A673 (cell line): ENCODE results near the gene HMGCS1. TPM values are rescaled to one million over a fixed set of nuclear protein-coding genes. Genes with fewer than 3 reads are reported as not detected.

Experiments
- BruUV-seq: library from RNA; stranded (reverse); fragments of 400-500 nt; replicated peaks from 2 replicates; lab custom pipeline; 2021; lab: Mats Ljungman, UMichigan
- CTCF ChIA-PET: fragments of 300-600 bp; sonication (Branson Sonifier 250); formaldehyde crosslinking; loops from one replicate; lab custom pipeline; 2022; ENCODE audit warnings: antibody characterized with exemption; lab: Charles Lee
- POLR2A ChIA-PET: fragments of 300-600 bp; sonication (Branson Sonifier 250); formaldehyde crosslinking; loops from one replicate; lab custom pipeline; 2022; ENCODE audit warnings: antibody characterized with exemption; ENCODE audit not compliant: low non-redundant PET; lab: Charles Lee
- DNase-seq: peaks from one replicate; pipeline ENCODE4 v3.0.0-alpha.2; 2015; ENCODE audit warnings: low spot score
- H3K27ac ChIP-seq: fragments of 200-600 bp; sonication (generic); 2 replicates; pipeline ENCODE4 v1.5.1; 2016; ENCODE audit warnings: mixed run types, low read depth, mild to moderate bottlenecking, mixed read lengths, antibody characterized with exemption, low read length; ENCODE audit not compliant: poor library complexity, severe bottlenecking
- H3K27me3 ChIP-seq: fragments of 200-600 bp; sonication (generic); replicated peaks from 2 replicates; pipeline ENCODE4 v1.6.1; 2017; ENCODE audit warnings: mixed run types, low read depth, mild to moderate bottlenecking, mixed read lengths, antibody characterized with exemption, low read length; ENCODE audit not compliant: insufficient read depth, poor library complexity
- H3K36me3 ChIP-seq: fragments of 200-600 bp; sonication (generic); 2 replicates; pipeline ENCODE4 v1.6.1; 2016; ENCODE audit warnings: mixed run types, mild to moderate bottlenecking, mixed read lengths, antibody characterized with exemption, low read length; ENCODE audit not compliant: insufficient read depth, poor library complexity, severe bottlenecking
- H3K4me1 ChIP-seq: fragments of 200-600 bp; sonication (generic); 2 replicates; pipeline ENCODE4 v1.6.1; 2017; ENCODE audit warnings: mixed run types, mild to moderate bottlenecking, mixed read lengths, antibody characterized with exemption, low read length; ENCODE audit not compliant: insufficient read depth, poor library complexity, severe bottlenecking
- H3K4me3 ChIP-seq: fragments of 200-600 bp; sonication (generic); 2 replicates; pipeline ENCODE4 v1.5.1; 2016; ENCODE audit warnings: low read depth, mixed run types, mild to moderate bottlenecking, mixed read lengths, low read length; ENCODE audit not compliant: poor library complexity, severe bottlenecking
- H3K9me3 ChIP-seq: fragments of 200-600 bp; sonication (generic); 2 replicates; pipeline ENCODE4 v1.6.1; 2016; ENCODE audit warnings: mixed run types, low read depth, mild to moderate bottlenecking, mixed read lengths, antibody characterized with exemption, low read length; ENCODE audit not compliant: poor library complexity, severe bottlenecking
- CTCF ChIP-seq: fragments of 300-800, 200-600 bp; sonication (generic); conservative IDR thresholded peaks from 2 replicates; pipeline ENCODE4 v1.5.1; 2017; ENCODE audit warnings: low read depth, mild to moderate bottlenecking, antibody characterized with exemption, low read length, moderate library complexity, mixed read lengths
- EZH2 ChIP-seq: fragments of 200-600 bp; sonication (generic); IDR thresholded peaks from 2 replicates; pipeline ENCODE4 v1.6.1; 2017; ENCODE audit warnings: borderline replicate concordance, low read depth, mild to moderate bottlenecking, mixed read lengths, antibody characterized with exemption, low read length; ENCODE audit not compliant: poor library complexity, severe bottlenecking
- intact Hi-C: fragments of 100-400 bp; cut with micrococcal nuclease; formaldehyde crosslinking; loops from one replicate; pipeline ENCODE4 v1.10.0; 2022; ENCODE audit not compliant: unreplicated experiment
- total RNA-seq: library from RNA; stranded (reverse); gene quantifications from 2 replicates; pipeline ENCODE4 v1.2.3, GENCODE V29; 2021

Gene HMGCS1
- total RNA-seq, 1 experiment from 2014 or later = 162 TPM

- TF ChIP-seq CTCF (no peak), EZH2 (no peak)
- Histone ChIP-seq H3K36me3 (no peaks in the 10 kb centered on the region), H3K9me3 (no peaks in the 10 kb centered on the region), H3K27ac (no peak overlapping the region), H3K27me3 (peaks cover 13% of the 10 kb centered on the region), H3K4me3 (no peak overlapping the region), H3K4me1 (no peaks in the 10 kb centered on the region)
- BruUV-seq = no TSS peak
- intact Hi-C loops = no loop called here
- no peak for DNase-seq
- ChIA-PET POLR2A (no interaction called here), CTCF (no interaction called here)
These were observed 71.0 kb downstream of the HMGCS1 start for GRCh38 chr5:43242196-43242595.

Other genes with a start within 250 kb of the HMGCS1 start
- gene ZNF131, start 192.5 kb downstream of the HMGCS1 start, total RNA-seq = 43.6 and 45.0 TPM in 2 replicates
- gene NIM1K, start 121.2 kb downstream of the HMGCS1 start, total RNA-seq = 0.41 and 0.55 TPM in 2 replicates
- gene CCL28, start 99.0 kb upstream of the HMGCS1 start, total RNA-seq = 0.32 and 0.57 TPM in 2 replicates
- gene TMEM267, start 170.5 kb upstream of the HMGCS1 start, total RNA-seq = 9.7 and 9.8 TPM in 2 replicates
- gene C5orf34, start 201.7 kb upstream of the HMGCS1 start, total RNA-seq = 15.0 and 17.0 TPM in 2 replicates
- gene PAIP1, start 243.7 kb upstream of the HMGCS1 start, total RNA-seq = 113 and 118 TPM in 2 replicates